ES-I3 (cell line): ENCODE measurements around the gene XPO1.
"Not testable (repeated sequence)": the region's sequence is repeated elsewhere in the genome, so short reads cannot be mapped to it uniquely, and the experiment has no call there.

Experiments used
- H3K36me3 ChIP-seq: 2 replicates; pipeline ENCODE4 v1.6.1; 2013; ENCODE audit warnings: mild to moderate bottlenecking, low read length, control low read depth, moderate library complexity; ENCODE audit not compliant: insufficient read depth
- H3K4me1 ChIP-seq: 2 replicates; pipeline ENCODE4 v1.6.1; 2013; ENCODE audit warnings: mild to moderate bottlenecking, control low read depth, low read length; ENCODE audit not compliant: insufficient read depth
- H3K9ac ChIP-seq: 2 replicates; pipeline ENCODE4 v1.6.1; 2013; ENCODE audit warnings: low read depth, mild to moderate bottlenecking, low read length, moderate library complexity
- H3K9me3 ChIP-seq: 2 replicates; pipeline ENCODE4 v1.6.1; 2013; ENCODE audit warnings: mild to moderate bottlenecking, low read length, moderate library complexity; ENCODE audit not compliant: control insufficient read depth, insufficient read depth

The XPO1 gene

GRCh38 chr2:61540167-61540566, 2.0 kb upstream of the XPO1 start:
- H3K4me1 ChIP-seq, H3K9me3 ChIP-seq, H3K36me3 ChIP-seq, H3K9ac ChIP-seq: not testable (repeated sequence)

- H3K36me3 ChIP-seq, result no peaks in the 10 kb centered on the region
- H3K9ac ChIP-seq, result peak overlapping the region; percentile 100
- H3K4me1 ChIP-seq, result no peaks in the 10 kb centered on the region
- H3K9me3 ChIP-seq, result no peaks in the 10 kb centered on the region
Measured at GRCh38 chr2:61538920-61539520, 864 bp upstream of the XPO1 start.

GRCh38 chr2:61537950-61538199, 281 bp downstream of the XPO1 start:
- H3K4me1 ChIP-seq, result no peaks in the 10 kb centered on the region
- peak overlapping the region; percentile 100 for H3K9ac ChIP-seq
- no peaks in the 10 kb centered on the region for H3K9me3 ChIP-seq
- no peaks in the 10 kb centered on the region for H3K36me3 ChIP-seq

GRCh38 chr2:61537277-61537949, 743 bp downstream of the XPO1 start:
- no peaks in the 10 kb centered on the region for H3K9me3 ChIP-seq

GRCh38 chr2:61536572-61537276, 1.4 kb downstream of the XPO1 start:
- Histone ChIP-seq H3K9me3 (no peaks in the 10 kb centered on the region), H3K36me3 (no peaks in the 10 kb centered on the region), H3K4me1 (peaks cover 2% of the 10 kb centered on the region; the same call in 1 of the 2 replicates), H3K9ac (peak overlapping the region; percentile 100)

More at GRCh38 chr2:61537277-61537949, 743 bp downstream of the XPO1 start:
- no peaks in the 10 kb centered on the region for H3K4me1 ChIP-seq
- peak overlapping the region; percentile 100 for H3K9ac ChIP-seq
- H3K36me3 ChIP-seq, result no peaks in the 10 kb centered on the region

- Histone ChIP-seq H3K36me3 (no peaks in the 10 kb centered on the region), H3K4me1 (peaks cover 6% of the 10 kb centered on the region; the same call in 1 of the 2 replicates), H3K9me3 (no peaks in the 10 kb centered on the region), H3K9ac (peak overlapping the region; percentile 100)
Measured at GRCh38 chr2:61536180-61536571, 2.0 kb downstream of the XPO1 start.

GRCh38 chr2:61535449-61535848, 2.7 kb downstream of the XPO1 start:
- H3K9me3 ChIP-seq, result no peaks in the 10 kb centered on the region
- H3K4me1 ChIP-seq, result peaks cover 6% of the 10 kb centered on the region; the same call in 1 of the 2 replicates
- H3K9ac ChIP-seq, result peak overlapping the region; percentile 100
- no peaks in the 10 kb centered on the region for H3K36me3 ChIP-seq

GRCh38 chr2:61534926-61535325, 3.2 kb downstream of the XPO1 start:
- H3K9ac ChIP-seq, result peak overlapping the region; percentile 100; the same call in 1 of the 2 replicates

GRCh38 chr2:61530749-61531148, 7.4 kb downstream of the XPO1 start:
- no peak overlapping the region for H3K9ac ChIP-seq
- H3K4me1 ChIP-seq, result peaks cover 6% of the 10 kb centered on the region; the same call in 1 of the 2 replicates
- H3K36me3 ChIP-seq, result peaks cover 18% of the 10 kb centered on the region
- no peaks in the 10 kb centered on the region for H3K9me3 ChIP-seq

More at GRCh38 chr2:61534926-61535325, 3.2 kb downstream of the XPO1 start:
- Histone ChIP-seq H3K9me3 (no peaks in the 10 kb centered on the region), H3K4me1 (peaks cover 6% of the 10 kb centered on the region; the same call in 1 of the 2 replicates), H3K36me3 (peaks cover under 1% of the 10 kb centered on the region; the same call in 1 of the 2 replicates)

- peaks cover 19% of the 10 kb centered on the region for H3K36me3 ChIP-seq
- no peaks in the 10 kb centered on the region for H3K9me3 ChIP-seq
- no peak overlapping the region for H3K9ac ChIP-seq
- H3K4me1 ChIP-seq, result peaks cover 6% of the 10 kb centered on the region; the same call in 1 of the 2 replicates
Measured at GRCh38 chr2:61529944-61530735, 8.0 kb downstream of the XPO1 start.

- no peaks in the 10 kb centered on the region for H3K4me1 ChIP-seq
- no peak overlapping the region for H3K9ac ChIP-seq
- no peaks in the 10 kb centered on the region for H3K9me3 ChIP-seq
- H3K36me3 ChIP-seq, result peaks cover 31% of the 10 kb centered on the region
Measured at GRCh38 chr2:61520261-61520660, 17.9 kb downstream of the XPO1 start.

GRCh38 chr2:61512768-61513398, 25.3 kb downstream of the XPO1 start:
- Histone ChIP-seq H3K4me1 (no peaks in the 10 kb centered on the region), H3K36me3 (peaks cover 38% of the 10 kb centered on the region), H3K9ac (no peak overlapping the region), H3K9me3 (no peaks in the 10 kb centered on the region)

GRCh38 chr2:61510674-61511671, 27.2 kb downstream of the XPO1 start:
- Histone ChIP-seq H3K9me3 (no peaks in the 10 kb centered on the region), H3K36me3 (peaks cover 27% of the 10 kb centered on the region), H3K9ac (no peak overlapping the region), H3K4me1 (no peaks in the 10 kb centered on the region)
